Left cardiac atrium (tissue), 4 donors: ENCODE results near the gene ANTXRL. TPM values are rescaled to one million over a fixed set of nuclear protein-coding genes. Genes with fewer than 3 reads are reported as not detected.
"Not testable (repeated sequence)": the region's sequence is repeated elsewhere in the genome, so short reads cannot be mapped to it uniquely, and the experiment has no call there.

Source experiments
- ATAC-seq, 2 donors: fragments of 200-7000 bp; cut with Tn5 transposase; one replicate each; pipeline ENCODE4 v1.9.1; 2020; ENCODE audit warnings: mild to moderate bottlenecking in 2 of 2, moderate library complexity in 2 of 2
- DNase-seq: peaks from one replicate; pipeline ENCODE4 v3.0.0-alpha.2; 2020
- intact Hi-C, 2 donors: fragments of 100-400 bp; cut with DNase I; formaldehyde crosslinking; loops; one replicate each; pipeline versions ENCODE4 v1.14.1 to v1.15.1; 2022 to 2023
- total RNA-seq, 2 donors: library from RNA; stranded (reverse); fragmentation: NEBNext Ultra II Directional; extraction: Animal tissue kit (Norgen Biotek cat#: 25700); gene quantifications; one replicate each; pipeline ENCODE4 v1.2.1, GENCODE V29; 2021
- donor health status: DM: no; HTN: yes; CAD: no.
- donor health status: DM: no; HTN: yes; CAD: no; lungs with severe emphysema.
- donor health status: DM: yes; HTN: yes; CAD: no.
- donor health status: Dilated cardiomyopathy.

ANTXRL gene
- total RNA-seq, 2 donors from 2014 or later: not detected

DNA sequence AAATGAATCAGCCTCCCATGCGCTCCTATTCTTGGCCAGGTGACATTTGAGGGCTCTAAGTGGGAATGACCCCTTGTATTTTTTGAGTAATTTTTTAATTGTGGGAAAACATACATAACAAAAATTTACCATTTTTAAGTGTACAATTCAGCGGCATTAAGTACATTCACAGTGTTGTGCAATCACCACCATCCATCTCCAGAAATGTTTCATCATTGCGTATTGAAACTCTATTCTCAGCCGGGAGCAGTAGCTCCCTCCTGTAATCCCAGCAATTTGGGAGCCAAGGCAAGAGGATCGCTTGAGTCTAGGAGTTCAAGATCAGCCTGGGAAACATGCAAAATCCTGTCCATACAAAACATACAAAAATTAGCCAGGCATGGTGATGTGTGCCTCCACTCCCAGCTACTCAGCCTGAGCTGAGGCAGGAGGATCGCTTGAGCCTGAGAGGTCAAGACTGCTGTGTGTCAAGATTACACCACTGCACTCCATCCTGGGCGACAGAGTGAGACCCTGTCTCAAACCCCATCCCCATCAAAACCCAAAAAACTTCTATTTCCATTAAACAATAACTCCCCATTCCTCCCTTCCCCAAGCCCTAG is 2.5 kb downstream of the ANTXRL start:
- intact Hi-C loops: no loop called here
- DNase-seq (no peak), ATAC-seq (no peak)

DNA sequence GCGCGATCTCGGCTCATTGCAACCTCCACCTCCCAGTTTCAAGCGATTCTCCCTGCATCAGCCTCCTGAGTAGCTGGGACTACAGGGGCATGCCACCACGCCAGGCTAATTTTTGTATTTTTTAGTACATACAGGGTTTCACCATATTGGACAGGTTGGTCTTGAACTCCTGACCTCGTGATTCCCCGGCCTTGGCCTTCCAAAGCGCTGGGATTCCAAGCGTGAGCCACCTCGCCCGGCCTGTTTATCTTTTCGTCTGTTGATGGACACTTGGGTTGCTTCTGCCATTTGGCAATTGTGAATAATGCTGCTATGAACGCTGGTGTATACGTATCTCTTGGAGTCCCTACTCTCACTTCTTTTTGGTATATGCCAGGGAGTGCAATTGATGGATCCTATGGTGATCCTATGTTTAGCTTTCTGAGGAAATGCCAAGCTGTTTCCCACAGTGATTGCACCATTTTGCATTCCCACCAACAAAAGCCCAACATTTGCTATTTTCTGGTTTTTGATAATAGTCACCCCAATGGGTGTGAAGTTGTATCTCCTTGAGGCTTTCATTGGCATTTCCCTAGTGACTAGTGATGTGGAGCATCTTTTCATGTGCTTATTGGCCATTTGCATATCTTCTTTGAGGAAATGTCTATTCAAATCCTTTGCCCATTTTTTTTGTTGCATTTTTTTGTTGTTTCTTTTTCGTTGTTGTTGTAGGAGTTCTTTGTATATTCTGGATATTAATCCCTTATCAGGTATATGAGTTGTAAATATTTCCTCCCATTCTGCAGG is 3.5 kb downstream of the ANTXRL start:
- intact Hi-C loops: no loop called here
- ATAC-seq: no peak
- no peak for DNase-seq

DNA sequence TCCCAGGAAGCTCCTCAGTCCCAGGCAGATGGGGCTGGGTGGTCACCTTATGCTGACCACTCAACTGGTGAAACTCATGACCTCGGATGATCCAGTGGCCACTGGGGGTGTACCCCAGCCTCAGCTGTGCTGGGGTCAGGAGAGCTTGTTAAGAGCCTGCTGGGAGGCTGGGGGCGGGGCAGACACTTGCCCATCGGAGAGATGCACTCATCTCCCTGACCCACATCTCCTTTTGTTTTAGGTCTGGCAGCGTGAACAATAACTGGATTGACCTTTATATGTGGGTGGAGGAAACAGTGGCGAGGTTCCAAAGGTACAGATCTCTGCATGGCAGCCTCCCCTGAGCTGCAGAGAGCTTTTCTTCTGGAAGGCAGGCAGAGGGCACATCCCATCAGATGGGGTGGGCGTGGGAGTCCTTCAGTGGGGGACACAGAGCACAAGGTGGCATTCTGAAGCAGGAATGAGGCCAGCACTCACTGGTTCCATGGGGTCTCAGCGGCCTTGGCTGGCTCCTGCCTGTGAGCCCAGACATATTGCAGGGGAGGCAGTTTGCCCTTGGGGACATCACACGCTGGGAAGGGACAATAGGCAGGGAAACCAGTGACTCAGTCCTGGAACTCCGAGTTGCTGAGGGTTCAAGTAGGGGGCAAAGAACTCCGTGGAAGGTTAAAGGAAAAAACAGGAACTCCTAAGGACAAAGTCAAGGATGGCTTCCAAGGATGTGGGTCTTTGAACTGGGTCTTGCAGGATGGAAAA is 5.2 kb downstream of the ANTXRL start:
- DNase-seq: no peak
- intact Hi-C loops: no loop called here
- no peak for ATAC-seq

DNA sequence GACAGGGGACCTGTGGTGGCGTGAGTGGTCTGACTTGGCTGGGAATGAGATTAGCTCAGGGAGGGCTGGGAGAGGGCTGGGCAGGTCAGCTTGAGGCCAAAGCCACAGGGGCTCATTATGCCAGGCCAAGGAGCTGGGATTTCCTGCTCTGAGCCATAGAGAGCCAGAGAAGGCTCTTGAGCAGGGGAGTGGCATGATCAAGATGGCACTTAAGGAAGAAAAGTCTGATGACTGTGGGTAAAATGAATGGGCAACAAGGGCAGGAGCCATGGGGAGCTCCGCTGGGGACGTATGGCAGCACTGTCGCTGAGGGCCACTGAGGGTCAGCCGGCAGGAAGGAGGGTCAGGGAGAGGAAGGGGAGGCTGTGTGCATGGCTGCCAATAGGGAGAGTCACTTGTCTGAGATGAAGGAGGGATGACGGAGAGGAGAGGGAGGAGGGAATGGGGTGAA is 5.8 kb downstream of the ANTXRL start:
- intact Hi-C loops: no loop called here
- DNase-seq (no peak), ATAC-seq (no peak)

DNA sequence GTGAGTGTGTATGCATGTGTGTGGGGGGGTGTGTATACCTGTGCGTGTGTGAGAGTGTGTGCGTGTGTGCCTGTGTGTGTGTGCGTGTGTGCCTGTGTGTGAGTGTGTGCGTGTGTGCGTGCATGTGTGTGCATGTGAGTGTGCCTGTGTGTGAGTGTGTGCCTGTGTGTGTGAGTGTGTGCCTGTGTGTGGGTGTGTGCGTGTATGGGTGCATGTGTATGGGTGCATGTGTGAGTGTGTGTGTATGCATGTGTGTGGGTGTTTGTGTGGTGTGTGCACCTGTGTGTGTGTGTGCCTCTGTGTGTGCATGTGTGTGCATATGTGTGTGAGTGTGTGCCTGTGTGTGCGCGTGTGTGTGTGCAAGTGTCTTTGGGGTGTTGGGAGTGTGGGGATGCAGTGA is 6.4 kb downstream of the ANTXRL start:
- DNase-seq: no peak
- intact Hi-C loops: no loop called here
- no peak for ATAC-seq

DNA sequence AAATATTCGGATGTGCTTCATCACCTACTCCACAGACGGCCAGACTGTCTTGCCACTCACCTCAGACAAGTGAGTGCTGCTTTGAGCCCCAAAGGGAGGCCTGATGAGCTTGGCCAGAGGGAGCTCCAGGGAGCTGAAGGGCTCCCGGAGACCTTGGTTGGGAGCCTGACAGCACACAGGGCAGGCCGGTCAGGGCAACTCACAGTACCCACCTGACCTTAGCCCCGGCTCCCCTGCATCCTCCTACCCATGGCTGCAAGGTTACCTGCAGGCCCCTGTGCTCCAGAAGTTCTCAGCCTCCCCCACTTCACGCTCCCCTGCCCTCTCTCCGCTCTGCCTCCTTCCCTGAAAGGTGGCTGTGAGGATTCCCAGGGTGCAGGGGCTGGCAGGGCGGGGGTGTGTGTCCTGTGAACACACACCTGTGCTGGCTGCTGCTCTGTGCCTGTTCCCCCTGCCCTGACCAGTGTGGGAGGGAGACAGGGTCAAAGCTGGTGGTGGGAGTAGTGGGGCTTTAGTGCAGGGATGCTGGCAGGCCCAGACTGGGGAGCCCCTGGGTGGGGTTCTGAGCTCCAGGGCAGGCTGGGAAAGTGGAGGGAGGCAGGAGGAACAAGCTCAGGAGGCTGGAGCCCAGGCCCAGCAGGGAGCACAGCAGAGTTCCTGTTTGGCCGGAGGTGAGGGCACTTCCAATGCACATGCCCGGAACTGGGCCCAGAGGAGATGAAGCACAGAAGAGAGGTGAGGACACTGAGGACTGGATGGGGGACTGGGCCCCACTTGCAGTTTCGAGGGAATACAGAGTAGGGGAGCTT is 7.2 kb downstream of the ANTXRL start:
- DNase-seq (no peak), ATAC-seq (no peak)
- intact Hi-C loops: no loop called here

DNA sequence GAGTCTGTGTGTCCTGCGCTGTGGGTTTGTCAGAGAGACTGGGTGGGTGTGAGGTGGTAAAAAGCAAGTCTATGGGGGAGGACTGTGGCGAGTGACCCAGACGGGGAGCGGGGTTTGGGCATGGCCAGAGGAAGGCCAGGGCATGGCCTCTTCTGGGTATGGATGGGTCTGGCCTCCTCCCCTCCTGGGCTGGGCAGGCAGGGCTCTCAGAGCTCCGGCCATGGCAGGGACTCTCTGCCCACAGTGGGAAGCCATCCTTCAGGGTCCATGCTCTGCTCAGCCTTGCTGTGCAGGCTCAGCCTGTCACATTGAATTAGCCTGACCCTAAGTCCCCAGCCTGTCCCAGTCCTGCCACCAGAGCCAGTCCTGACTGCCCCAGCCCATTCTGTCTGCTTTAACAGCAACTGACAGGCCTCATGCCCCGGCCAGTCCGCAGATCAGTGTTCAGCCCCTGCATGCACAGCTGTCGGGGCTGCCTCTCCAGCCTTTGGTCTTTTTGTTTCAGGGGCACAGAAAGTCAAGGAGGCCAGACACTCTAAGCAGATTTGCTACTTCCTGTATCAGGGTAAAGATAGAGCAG is 7.9 kb downstream of the ANTXRL start:
- intact Hi-C loops: no loop called here
- no peak for DNase-seq
- no peak for ATAC-seq

DNA sequence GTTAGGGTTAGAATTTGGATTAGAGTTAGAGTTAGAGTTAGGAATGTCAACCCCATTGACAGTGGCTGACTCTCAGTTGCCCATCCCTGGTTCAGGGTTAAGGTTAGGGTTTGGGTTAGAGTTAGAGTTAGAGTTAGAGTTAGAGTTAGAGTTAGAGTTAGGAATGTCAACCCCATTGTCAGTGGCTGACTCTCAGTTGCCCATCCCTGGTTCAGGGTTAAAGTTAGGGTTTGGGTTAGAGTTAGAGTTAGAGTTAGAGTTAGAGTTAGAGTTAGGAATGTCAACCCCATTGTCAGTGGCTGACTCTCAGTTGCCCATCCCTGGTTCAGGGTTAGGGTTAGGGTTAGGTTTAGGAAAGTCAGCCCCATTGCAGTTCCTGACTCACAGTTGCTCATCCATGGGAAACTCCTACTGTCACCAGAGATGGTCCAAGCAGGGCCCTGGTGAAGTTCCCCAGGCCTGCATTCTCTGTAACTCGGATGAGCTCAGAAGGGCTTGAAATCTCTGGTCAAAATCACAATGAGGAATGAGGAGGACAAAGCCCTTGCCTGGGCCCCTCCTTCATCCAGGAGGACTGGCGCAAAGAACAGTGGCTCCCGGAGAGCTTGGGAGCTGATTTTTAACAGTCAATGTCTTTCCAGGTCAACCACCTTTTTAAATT is 8.7 kb downstream of the ANTXRL start:
- DNase-seq, intact Hi-C loops, ATAC-seq: not testable (repeated sequence)

DNA sequence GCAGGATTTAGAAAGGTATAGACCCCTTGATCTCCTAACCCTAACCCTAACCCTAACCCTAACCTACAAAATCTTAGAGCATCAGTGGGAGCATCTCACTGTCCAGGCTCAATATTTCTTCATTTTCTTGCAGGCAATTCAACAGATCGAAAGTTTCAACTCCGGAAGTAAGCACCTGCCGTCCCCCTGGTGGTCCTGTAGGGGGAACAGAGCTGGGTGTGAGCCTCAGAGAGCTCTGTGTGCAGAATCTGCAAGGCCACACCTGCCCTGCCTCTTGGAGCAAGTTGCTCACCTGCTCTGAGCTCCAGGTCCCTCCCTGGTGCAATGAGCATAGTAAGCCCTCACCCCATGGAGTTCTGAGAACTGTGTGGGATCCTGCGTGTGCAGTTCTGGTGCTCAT is 9.3 kb downstream of the ANTXRL start:
- not testable (repeated sequence) for ATAC-seq

DNA sequence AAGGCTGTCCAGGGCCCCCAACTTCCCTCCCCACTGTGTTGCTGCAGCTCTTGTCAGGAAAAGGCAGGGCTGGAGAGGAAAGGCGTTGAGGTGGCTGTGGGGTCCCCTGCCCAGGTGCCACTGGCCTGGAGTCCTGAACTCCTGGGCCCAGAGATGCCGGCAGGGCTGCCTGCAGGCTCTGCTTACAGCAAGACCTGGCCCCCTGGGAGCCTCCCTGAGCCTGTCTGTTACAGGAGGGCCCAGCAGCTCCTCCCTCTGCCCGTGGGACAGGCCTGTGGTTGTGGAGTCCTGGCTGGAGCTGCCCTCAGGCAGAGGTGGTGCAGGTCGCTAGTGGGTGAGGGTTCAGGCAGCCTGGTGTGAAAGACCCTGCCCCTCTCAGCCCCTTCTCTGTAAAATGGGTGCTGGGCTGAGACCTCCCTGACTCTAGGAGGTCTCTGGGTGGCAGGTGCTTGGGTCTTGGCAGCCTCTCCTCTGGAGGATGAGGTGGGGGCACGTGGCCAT is 9.9 kb downstream of the ANTXRL start:
- intact Hi-C loops: no loop called here
- ATAC-seq (no peak), DNase-seq (no peak)

More for the DNA sequence above, 9.3 kb downstream of the ANTXRL start:
- intact Hi-C loops, DNase-seq: not testable (repeated sequence)

DNA sequence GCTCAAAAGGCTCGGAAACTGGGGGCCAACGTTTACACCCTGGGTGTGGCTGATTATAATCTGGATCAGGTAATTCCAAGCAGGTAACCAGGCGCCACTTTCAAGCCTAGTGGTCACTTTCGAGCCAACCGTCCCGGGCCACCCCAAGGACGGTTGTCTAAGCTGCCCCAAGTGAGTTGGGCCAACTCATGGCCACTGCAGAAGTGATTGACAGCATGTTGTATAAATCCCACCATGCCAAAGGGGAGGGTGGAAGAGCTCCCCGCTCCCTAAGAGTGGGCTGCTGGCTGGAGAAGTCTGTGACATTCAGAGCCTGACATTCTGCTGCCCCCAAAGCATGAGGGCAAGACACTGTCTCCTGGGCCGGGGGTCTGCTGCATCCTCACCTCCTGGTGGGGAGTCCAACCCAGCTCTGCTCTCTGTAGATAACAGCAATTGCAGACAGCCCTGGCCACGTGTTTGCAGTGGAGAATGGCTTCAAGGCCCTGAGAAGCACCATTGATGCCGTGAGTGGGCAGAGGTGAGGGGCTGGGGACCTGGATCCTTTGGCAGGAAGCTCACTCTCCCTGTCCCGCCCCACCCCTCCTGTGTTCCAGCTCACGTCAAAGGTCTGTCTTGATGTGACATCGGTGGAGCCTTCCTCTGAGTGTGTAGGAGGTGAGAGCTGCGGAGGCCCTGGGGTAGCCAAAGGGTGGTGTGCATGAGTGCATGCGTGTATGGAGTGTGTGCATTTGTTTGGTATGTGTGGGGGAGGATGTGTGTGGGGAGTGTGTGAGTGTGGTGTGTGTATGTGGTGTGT is 10.8 kb downstream of the ANTXRL start:
- intact Hi-C loops: no loop called here
- ATAC-seq (no peak), DNase-seq (no peak)

DNA sequence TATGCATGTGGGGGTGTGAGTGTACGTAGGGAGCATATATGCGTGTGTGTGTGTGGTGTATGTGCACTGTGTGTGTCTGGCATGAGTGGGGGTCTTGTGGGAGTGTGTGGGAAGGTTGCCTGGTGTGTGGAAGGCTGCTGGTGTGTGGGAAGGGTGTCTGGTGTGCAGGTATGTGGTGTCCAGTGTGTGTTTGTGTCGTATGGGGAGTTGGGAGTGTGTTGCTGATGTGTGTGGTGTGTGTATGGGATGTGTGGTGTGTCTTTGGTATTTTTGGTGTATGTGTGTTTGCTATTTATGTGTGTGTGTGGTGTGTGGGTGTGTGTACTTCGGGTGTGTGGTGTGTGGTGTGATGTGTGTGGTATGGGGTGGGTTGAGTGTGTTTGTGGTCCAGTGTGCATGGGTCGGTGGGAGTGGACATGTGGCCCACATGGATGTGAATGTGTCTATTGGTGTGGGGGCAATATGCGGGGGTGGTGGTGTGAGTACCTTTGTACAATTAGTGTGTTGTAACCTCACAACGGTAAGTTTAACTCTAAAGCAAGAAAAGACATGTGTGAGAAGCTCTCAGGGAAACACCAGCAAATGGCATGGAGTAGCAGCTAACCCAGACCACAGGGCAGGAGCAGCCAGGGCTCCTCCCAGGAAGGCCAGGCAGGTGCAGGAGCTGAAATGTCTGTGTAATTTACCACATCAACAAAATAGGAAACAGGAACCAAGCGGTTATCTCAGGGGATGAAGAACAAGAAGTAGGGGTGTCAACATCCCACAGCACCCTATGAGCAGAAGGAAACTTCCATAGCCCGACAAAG is 11.9 kb downstream of the ANTXRL start:
- intact Hi-C loops: no loop called here
- ATAC-seq: no peak
- DNase-seq: no peak

DNA sequence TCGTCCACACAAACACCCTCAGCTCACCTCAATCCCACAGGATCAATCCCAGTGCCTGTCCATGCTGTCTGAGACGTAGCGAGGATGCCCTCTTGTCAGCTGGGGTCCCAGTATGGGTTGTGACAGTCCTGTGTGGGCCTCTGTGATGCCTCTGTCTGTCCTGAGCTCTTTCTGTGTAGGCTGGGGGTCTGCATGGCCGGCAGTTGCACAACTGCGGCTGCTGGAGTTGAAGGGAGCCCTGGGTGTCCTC is 12.4 kb downstream of the ANTXRL start:
- ATAC-seq: no peak
- intact Hi-C loops: no loop called here
- no peak for DNase-seq

DNA sequence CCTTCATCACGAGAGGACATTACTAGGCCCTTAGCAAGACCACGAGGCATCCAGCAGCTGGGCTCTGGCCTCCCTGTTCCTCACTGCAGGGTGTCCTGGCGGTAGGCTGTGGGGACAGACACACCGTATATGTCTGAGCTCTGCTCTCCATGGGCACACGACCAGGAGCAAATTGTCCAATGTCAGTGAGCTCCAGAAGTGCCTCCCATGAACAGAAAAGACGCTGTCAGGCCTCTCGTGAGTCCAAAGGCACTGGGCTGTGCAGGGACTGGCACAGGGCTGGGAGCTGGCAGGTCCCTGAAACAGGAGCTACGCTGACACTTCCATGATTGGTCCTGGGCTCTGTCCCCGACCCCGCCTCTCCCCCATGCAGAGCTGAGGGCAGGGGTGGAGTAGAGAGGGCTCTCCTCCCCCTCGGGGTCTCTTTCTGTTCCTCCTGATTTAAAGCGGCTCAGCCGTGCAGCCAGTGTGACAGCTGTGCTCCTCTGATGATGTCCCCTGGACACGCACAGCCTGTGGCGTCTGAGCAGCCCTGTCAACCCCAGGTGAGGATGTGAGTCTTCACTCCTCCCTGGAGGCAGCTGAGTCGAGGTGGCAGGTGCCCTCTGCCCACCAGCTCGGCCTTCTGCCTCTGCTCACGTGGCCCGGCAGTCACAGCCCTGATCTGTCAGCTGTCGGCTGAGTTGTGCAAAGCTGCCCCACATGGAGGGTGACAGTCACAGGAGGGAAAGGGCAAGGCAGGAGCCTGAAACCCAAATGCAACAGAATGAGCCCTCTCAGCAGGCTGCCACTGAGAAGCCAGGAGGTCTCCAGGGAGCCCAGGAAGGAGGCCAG is 13.0 kb downstream of the ANTXRL start:
- ATAC-seq: peak in 1 of 2 donors; percentile 41
- intact Hi-C loops: no loop called here
- DNase-seq: no peak

DNA sequence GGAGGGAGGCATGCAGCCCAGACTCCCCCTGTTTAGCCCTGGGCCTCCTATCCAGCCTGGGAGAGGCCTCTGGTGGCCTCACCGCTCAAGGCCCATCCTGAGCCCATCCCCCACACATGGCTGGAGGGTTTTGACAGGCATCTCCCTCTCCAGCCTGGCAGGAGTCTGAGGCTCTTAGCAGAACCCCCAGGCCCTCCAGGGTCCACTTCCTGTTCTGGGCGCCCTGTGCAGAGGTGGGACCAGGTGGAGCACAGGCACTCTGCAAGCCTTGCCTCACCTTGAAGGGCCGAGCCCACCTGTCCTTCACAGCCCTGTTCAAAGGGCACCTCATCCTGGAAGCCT is 13.5 kb downstream of the ANTXRL start:
- DNase-seq, ATAC-seq, intact Hi-C loops: not testable (repeated sequence)

DNA sequence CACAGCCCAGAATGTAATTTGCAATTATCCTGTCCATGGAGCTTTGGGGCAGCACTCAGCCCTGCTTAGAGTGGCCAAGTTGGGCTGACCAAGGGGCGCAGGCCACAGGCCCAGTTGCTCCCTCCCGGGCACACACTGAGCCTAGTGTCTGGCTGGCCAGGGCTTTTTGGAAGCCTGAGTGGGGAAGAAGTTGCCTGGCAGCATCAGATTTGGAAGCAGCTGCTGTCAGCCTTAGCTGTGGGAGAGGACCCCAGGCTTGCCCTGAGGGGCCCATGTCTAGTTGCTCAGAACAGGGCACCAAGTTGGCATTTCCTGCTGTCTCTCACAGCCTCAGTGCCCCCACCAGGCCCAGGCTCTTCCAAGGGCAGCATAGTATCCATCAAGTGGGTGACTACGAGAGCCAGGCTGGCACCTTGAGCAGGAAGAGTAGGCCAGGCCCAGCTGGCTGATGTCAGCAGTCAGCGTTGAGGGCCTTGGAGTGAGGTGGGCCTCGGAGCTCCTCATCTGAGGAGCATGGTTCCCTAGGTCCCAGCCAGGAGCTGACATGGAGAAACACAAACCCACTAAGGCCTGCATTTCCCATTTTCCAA is 14.4 kb downstream of the ANTXRL start:
- intact Hi-C loops: no loop called here
- DNase-seq: no peak
- ATAC-seq: no peak
